B cell (primary cell): ENCODE measurements around the gene MYO1C.

Experiments
- EZH2 ChIP-seq: IDR thresholded peaks from 2 replicates; pipeline ENCODE4 v1.6.1; 2012; ENCODE audit warnings: borderline replicate concordance, low read depth, mild to moderate bottlenecking, moderate library complexity, low read length; ENCODE audit not compliant: insufficient read depth, poor library complexity, severe bottlenecking
- TF ChIP-seq, protein P1 (sequence below): fragments of 200-600 bp; IDR thresholded peaks from one replicate; pipeline ENCODE4 v1.8.0; 2022; ENCODE audit warnings: antibody characterized with exemption, mild to moderate bottlenecking

- TF ChIP-seq, protein P1, sequence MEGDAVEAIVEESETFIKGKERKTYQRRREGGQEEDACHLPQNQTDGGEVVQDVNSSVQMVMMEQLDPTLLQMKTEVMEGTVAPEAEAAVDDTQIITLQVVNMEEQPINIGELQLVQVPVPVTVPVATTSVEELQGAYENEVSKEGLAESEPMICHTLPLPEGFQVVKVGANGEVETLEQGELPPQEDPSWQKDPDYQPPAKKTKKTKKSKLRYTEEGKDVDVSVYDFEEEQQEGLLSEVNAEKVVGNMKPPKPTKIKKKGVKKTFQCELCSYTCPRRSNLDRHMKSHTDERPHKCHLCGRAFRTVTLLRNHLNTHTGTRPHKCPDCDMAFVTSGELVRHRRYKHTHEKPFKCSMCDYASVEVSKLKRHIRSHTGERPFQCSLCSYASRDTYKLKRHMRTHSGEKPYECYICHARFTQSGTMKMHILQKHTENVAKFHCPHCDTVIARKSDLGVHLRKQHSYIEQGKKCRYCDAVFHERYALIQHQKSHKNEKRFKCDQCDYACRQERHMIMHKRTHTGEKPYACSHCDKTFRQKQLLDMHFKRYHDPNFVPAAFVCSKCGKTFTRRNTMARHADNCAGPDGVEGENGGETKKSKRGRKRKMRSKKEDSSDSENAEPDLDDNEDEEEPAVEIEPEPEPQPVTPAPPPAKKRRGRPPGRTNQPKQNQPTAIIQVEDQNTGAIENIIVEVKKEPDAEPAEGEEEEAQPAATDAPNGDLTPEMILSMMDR, result no peak
- TF ChIP-seq EZH2, result no peak
Observed at GRCh38 chr17:1503699-1504098, 11.2 kb upstream of the MYO1C start.
